Measurements from ENCODE around the gene AGRN. TPM values are rescaled to one million over a fixed set of nuclear protein-coding genes. Genes with fewer than 3 reads are reported as not detected.
A peak's percentile ranks its signal among the peaks of the same experiment; 100 is the strongest.

AGRN gene
- total RNA-seq, 6 experiments from 2014 or later, result 131 to 164 (median 140) TPM

DNA sequence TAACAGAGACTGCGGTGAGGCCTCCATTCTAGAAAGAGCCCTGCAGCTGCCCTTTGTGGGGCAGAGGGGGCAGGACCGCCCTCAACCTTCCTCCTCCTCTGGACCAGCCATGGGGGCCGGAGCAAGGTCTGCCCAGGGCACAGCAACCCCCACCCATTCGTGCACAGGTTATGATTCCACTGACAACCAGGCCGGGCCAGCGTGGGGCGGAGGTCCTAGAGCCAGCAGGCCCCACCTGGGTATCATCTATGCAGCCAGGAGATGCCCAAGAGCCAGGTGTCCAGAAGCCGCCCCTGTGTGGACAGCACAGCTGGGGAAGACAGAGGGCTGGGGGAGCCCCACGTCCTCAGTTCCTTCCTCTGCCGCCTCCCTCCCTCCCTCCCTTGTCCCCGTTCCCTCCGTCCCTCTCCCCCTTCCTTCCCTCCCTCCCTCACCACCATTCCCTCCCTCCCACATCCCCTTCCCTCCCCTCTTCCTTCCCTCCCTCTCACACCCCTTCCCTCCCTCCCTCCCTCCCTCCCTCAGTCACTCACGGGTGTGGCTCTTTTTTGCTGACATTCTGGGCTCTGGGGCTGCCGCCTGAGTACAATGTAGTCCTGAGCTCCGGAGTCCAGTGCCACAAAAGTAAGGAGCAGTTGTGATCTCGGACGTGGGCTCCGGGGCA, 41.9 kb downstream of the AGRN start:
- TF ChIP-seq, protein P1, sequence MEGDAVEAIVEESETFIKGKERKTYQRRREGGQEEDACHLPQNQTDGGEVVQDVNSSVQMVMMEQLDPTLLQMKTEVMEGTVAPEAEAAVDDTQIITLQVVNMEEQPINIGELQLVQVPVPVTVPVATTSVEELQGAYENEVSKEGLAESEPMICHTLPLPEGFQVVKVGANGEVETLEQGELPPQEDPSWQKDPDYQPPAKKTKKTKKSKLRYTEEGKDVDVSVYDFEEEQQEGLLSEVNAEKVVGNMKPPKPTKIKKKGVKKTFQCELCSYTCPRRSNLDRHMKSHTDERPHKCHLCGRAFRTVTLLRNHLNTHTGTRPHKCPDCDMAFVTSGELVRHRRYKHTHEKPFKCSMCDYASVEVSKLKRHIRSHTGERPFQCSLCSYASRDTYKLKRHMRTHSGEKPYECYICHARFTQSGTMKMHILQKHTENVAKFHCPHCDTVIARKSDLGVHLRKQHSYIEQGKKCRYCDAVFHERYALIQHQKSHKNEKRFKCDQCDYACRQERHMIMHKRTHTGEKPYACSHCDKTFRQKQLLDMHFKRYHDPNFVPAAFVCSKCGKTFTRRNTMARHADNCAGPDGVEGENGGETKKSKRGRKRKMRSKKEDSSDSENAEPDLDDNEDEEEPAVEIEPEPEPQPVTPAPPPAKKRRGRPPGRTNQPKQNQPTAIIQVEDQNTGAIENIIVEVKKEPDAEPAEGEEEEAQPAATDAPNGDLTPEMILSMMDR (IDR thresholded peaks at IDR 0.05), result no peak
- H3K27me3 Mint-ChIP-seq (ENCODE audit: insufficient read depth), result peaks cover 8% of the 10 kb centered on the region
- H3K4me1 Mint-ChIP-seq (ENCODE audit: low read depth), result peaks cover 9% of the 10 kb centered on the region; the same call in 1 of the 2 replicates
- no peaks in the 10 kb centered on the region for H3K36me3 Mint-ChIP-seq (ENCODE audit: low read depth)
- DNase-seq, result no peak
- H3K4me3 Mint-ChIP-seq, result no peak overlapping the region
- no peaks in the 10 kb centered on the region for H3K9me3 Mint-ChIP-seq
- H3K27ac Mint-ChIP-seq, result no peak overlapping the region

DNA sequence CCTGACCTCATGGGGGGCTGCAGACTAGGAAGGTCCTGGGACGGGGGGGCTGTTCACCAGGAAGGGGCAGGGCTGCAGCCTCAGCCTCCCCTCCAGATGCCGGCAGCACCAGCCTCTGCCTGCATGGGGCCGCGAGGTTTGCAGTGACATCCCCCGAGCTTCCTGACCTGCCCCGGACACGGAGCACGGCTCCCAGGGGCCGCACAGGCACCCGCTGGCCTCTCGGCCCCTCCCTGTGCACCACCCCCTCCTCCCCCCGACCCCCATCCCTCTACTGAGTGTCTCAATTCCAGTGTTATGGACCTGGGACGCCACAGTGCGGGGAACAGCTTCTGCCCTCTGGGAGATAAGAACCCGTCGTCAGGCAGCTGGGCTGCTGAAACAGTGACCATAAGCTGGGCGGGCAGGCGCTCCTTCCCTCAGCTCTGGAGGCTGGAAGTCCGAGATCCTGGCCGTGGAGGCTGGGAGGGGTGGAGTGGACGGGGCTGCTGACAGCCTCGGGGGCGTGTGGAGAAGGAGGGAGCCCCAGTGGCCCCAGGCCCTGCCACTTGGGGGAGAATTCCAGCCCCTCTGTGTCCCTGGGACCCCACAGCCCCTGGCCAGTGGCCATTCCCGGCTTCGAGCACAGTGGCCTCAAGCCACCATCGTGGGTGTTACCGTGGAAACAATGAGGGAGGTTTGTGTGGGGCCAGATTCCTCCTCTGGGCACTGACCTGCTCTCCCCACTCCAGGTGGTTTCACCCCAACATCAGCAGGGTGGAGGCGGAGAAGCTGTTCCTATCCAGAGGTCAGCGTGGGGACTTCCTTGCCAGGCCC, 42.6 kb downstream of the AGRN start:
- Mint-ChIP-seq H3K4me3 (no peak overlapping the region), H3K9me3 (no peaks in the 10 kb centered on the region), H3K4me1 (ENCODE audit: low read depth) (peaks cover 9% of the 10 kb centered on the region; the same call in 1 of the 2 replicates), H3K36me3 (ENCODE audit: low read depth) (no peaks in the 10 kb centered on the region), H3K27ac (no peak overlapping the region), H3K27me3 (ENCODE audit: insufficient read depth) (peaks cover 8% of the 10 kb centered on the region)
- TF ChIP-seq, protein P1 (IDR thresholded peaks at IDR 0.05), result no peak
- DNase-seq, result no peak

DNA sequence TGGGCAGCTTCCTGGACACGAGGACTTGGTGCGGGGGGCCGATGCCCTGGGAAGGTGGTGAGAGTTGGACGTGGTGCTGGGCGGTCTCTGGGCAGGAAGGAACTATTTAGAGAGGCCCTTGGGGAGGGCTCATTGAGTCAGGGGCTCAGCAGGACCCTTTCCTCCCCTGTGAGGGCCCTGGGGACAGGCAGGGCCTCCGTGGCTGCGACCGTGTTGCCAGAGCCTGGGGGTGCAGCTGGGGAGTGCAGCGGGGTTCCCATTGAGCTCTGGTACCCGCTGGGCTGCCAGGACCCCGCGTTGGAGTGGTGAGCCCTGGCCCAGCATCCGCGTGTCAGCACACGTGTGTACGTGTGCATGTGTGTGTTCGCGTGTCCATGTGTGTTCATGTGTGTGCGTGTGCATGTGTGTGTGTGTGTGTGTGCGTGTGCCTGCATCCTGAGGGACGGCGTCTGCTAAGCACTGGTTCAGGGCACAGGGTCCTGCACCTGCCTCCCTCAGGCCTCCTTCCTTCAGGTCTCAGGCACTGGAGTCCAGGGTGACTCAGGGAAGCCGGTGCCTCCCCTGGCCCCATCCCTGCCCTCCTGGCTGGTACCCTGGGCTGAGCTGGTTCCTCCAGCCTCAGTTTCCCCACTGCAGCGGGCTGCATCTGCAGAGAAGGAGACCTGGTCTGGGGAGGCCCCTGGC, 43.5 kb downstream of the AGRN start:
- TF ChIP-seq, protein P1 (IDR thresholded peaks at IDR 0.05), result no peak
- peaks cover 6% of the 10 kb centered on the region for H3K27me3 Mint-ChIP-seq (ENCODE audit: insufficient read depth)
- DNase-seq, result no peak
- H3K9me3 Mint-ChIP-seq, result no peaks in the 10 kb centered on the region
- no peaks in the 10 kb centered on the region for H3K36me3 Mint-ChIP-seq (ENCODE audit: low read depth)
- H3K4me3 Mint-ChIP-seq, result no peak overlapping the region
- peaks cover 5% of the 10 kb centered on the region; the same call in 1 of the 2 replicates for H3K4me1 Mint-ChIP-seq (ENCODE audit: low read depth)
- no peak overlapping the region for H3K27ac Mint-ChIP-seq

DNA sequence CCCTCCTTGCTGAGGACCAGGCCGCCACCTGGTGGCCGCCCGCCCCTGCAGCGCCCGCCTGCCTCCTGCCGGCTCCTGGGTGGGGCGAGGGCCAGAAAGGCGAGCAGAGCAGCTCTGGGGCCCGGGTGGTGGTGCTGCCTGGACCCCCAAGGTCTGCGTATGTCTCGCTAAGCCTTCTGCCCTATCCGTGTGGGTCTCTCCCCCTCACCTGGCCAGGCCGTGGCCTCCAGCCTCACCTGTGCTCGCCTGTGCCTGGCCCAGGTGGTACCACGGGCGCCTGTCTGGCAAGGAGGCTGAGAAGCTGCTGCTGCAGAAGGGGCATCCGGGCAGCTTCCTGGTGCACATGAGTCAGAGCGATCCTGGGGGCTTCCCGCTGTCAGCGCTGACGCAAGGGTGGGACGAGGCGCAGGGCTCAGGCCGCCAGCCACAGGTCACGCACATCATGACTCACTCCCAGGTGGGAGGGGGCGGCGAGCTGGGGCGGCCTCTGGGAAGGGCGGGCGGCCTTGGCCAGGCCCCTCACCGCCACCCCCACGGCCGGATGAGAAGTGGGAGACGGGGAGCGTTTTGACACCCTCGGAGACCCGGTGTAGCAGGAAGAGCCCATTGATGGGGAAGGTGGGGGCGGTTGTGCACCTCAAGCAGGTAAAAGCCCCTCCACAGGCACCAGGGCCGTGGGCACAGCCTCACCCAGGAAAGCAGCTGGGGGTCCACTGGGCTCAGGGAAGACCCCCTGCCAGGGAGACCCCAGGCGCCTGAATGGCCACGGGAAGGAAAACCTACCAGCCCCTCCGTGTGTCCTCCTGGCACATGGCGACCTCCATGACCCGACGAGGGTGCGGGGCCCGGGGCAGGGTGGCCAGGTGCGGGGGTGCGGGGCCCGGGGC, 44.3 kb downstream of the AGRN start:
- TF ChIP-seq, protein P1 (IDR thresholded peaks at IDR 0.05), result peak; percentile 93
- peaks cover 6% of the 10 kb centered on the region; the same call in 1 of the 2 replicates for H3K27me3 Mint-ChIP-seq (ENCODE audit: insufficient read depth)
- DNase-seq, result peak; percentile 53
- H3K27ac Mint-ChIP-seq, result no peak overlapping the region
- H3K9me3 Mint-ChIP-seq, result no peaks in the 10 kb centered on the region
- H3K4me3 Mint-ChIP-seq, result no peak overlapping the region
- no peaks in the 10 kb centered on the region for H3K4me1 Mint-ChIP-seq (ENCODE audit: low read depth)
- H3K36me3 Mint-ChIP-seq (ENCODE audit: low read depth), result no peaks in the 10 kb centered on the region

Data from HFFc6 (cell line).